A549 (cell line): Measurements from ENCODE around the gene FIS1.

Experiments used
- CHD2 ChIP-seq: fragments of 150-350 bp; IDR thresholded peaks from 2 replicates; pipeline ENCODE4 v1.6.1; 2014; ENCODE audit warnings: low read length; ENCODE audit not compliant: partially characterized antibody
- FOSL2 ChIP-seq, 2 experiments: fragments of 450-650 bp in 1 of 2; fragments of >200 bp in 1 of 2; sonication (Bioruptor Twin) in 1 of 2; formaldehyde crosslinking; IDR thresholded peaks; 2 replicates each; pipeline versions ENCODE4 v1.5.0 to v1.6.1; 2016 to 2020; ENCODE audit warnings: mild to moderate bottlenecking in 1 of 2, moderate library complexity in 1 of 2
- HDAC2 ChIP-seq: fragments of 200-600 bp; sonication (generic); IDR thresholded peaks from 2 replicates; pipeline ENCODE4 v1.6.1; 2016
- JUNB ChIP-seq: fragments of >200 bp; sonication (Bioruptor Twin); formaldehyde crosslinking; IDR thresholded peaks from 2 replicates; pipeline ENCODE4 v1.6.1; 2016
- KDM1A ChIP-seq: fragments of 200-600 bp; sonication (generic); IDR thresholded peaks from 2 replicates; pipeline ENCODE4 v1.6.1; 2016; ENCODE audit warnings: low read depth, mild to moderate bottlenecking
- MAFK ChIP-seq: fragments of 450-650 bp; IDR thresholded peaks from 2 replicates; pipeline ENCODE4 v1.6.1; 2014; ENCODE audit not compliant: partially characterized antibody
- MYC ChIP-seq: IDR thresholded peaks from 2 replicates; pipeline ENCODE4 v1.6.1; 2012; ENCODE audit warnings: mild to moderate bottlenecking, inconsistent platforms, low read length, improper control_type of control experiment, borderline replicate concordance
- POLR2A ChIP-seq: IDR thresholded peaks from 2 replicates; pipeline ENCODE4 v1.6.1; 2012; ENCODE audit warnings: mild to moderate bottlenecking, low read length
- RCOR1 ChIP-seq: fragments of 150-350 bp; IDR thresholded peaks from 2 replicates; pipeline ENCODE4 v1.6.1; 2014; ENCODE audit warnings: antibody characterized with exemption, low read length, low read depth
- RNF2 ChIP-seq: fragments of 200-600 bp; sonication (generic); IDR thresholded peaks from 2 replicates; pipeline ENCODE4 v1.6.1; 2016; ENCODE audit warnings: low read depth, mild to moderate bottlenecking, antibody characterized with exemption, moderate library complexity, borderline replicate concordance
- SREBF2 ChIP-seq: fragments of 450-650 bp; IDR thresholded peaks from 2 replicates; pipeline ENCODE4 v1.6.1; 2014; ENCODE audit warnings: mild to moderate bottlenecking, moderate library complexity
- TF ChIP-seq, protein P1 (sequence below): fragments of >200 bp; sonication (Bioruptor Twin); formaldehyde crosslinking; IDR thresholded peaks from 3 replicates; pipeline ENCODE4 v1.5.1; 2016

DNA sequence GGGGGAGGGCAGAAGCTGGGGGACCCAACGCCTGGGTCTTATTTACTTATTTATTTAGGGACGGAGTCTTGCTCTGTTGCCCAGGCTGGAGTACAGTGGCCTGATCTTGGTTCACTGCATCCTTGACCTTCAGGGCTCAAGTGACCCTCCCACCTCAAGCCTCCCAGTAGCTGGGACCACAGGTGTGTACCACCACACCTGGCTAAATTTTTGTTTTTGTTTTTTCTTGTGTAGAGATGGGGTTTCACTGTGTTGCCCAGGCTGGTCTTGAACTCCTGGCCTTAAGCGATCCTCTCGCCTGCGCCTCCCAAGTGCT, 42.3 kb downstream of the FIS1 start:
- TF ChIP-seq RNF2 = no peak
- TF ChIP-seq MYC = no peak
- TF ChIP-seq, protein P1, sequence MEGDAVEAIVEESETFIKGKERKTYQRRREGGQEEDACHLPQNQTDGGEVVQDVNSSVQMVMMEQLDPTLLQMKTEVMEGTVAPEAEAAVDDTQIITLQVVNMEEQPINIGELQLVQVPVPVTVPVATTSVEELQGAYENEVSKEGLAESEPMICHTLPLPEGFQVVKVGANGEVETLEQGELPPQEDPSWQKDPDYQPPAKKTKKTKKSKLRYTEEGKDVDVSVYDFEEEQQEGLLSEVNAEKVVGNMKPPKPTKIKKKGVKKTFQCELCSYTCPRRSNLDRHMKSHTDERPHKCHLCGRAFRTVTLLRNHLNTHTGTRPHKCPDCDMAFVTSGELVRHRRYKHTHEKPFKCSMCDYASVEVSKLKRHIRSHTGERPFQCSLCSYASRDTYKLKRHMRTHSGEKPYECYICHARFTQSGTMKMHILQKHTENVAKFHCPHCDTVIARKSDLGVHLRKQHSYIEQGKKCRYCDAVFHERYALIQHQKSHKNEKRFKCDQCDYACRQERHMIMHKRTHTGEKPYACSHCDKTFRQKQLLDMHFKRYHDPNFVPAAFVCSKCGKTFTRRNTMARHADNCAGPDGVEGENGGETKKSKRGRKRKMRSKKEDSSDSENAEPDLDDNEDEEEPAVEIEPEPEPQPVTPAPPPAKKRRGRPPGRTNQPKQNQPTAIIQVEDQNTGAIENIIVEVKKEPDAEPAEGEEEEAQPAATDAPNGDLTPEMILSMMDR = no peak
- no peak for TF ChIP-seq RCOR1
- no peak for TF ChIP-seq POLR2A
- TF ChIP-seq CHD2 = no peak
- no peak for TF ChIP-seq HDAC2
- no peak for TF ChIP-seq SREBF2
- no peak for TF ChIP-seq FOSL2 (IDR thresholded peaks at IDR 0.05)
- TF ChIP-seq FOSL2 (CRISPR knock-in tag; IDR thresholded peaks at IDR 0.05) = no peak
- no peak for TF ChIP-seq JUNB
- no peak for TF ChIP-seq KDM1A
- TF ChIP-seq MAFK = no peak
